Tibial nerve (tissue), 4 donors: Measurements from ENCODE around the gene NR4A3. TPM values are rescaled to one million over a fixed set of nuclear protein-coding genes. Genes with fewer than 3 reads are reported as not detected.

Experiments used
- DNase-seq, 2 donors: peaks; one replicate each; pipeline ENCODE4 v3.0.0-alpha.2; 2019; ENCODE audit warnings: low spot score in 2 of 2
- H3K27ac ChIP-seq, 4 donors: fragments of 200-600 bp; sonication (generic) in 3 of 4; one replicate each; pipeline ENCODE4 v1.5.1; 2017 to 2019; ENCODE audit warnings: mild to moderate bottlenecking in 1 of 4
- H3K27me3 ChIP-seq, 2 donors: fragments of 200-600 bp; sonication (generic) in 1 of 2; one replicate each; pipeline versions ENCODE4 v1.5.1 to v1.6.0; 2017 to 2019
- H3K36me3 ChIP-seq, 3 donors: fragments of 200-600 bp; sonication (generic); one replicate each; pipeline ENCODE4 v1.5.1; 2018 to 2019
- H3K4me1 ChIP-seq, 4 donors: fragments of 200-600 bp; sonication (generic) in 3 of 4; one replicate each; pipeline ENCODE4 v1.5.1; 2017 to 2019
- H3K4me3 ChIP-seq, 4 donors: fragments of 200-600 bp; sonication (generic) in 3 of 4; one replicate each; pipeline ENCODE4 v1.5.1; 2017 to 2019; ENCODE audit warnings: mild to moderate bottlenecking in 1 of 4, moderate library complexity in 1 of 4
- H3K9me3 ChIP-seq, 4 donors: fragments of 200-600 bp; sonication (generic) in 3 of 4; one replicate each; pipeline ENCODE4 v1.5.1; 2017 to 2019
- EP300 ChIP-seq, 2 donors: sonication (generic); formaldehyde crosslinking; IDR thresholded peaks; one replicate each; pipeline ENCODE4 v1.6.1; 2017; ENCODE audit warnings: antibody characterized with exemption in 2 of 2, mild to moderate bottlenecking in 1 of 2
- POLR2A ChIP-seq, 2 donors: fragments of 450-650 bp; IDR thresholded peaks; one replicate each; pipeline ENCODE4 v1.6.1; 2017; ENCODE audit warnings: antibody characterized with exemption in 2 of 2, mild to moderate bottlenecking in 2 of 2, moderate library complexity in 2 of 2
- WGBS, 2 donors: methylation state at CpG; one replicate each; pipeline ENCODE4 v1.1.5; 2018; 5-methylcytosine and 5-hydroxymethylcytosine counted together
- total RNA-seq, 4 donors: library from RNA; depleted of rRNA; stranded (reverse); fragments of >200 nt; gene quantifications; one replicate each; pipeline ENCODE4 v1.1.0, GENCODE V29; 2016
- TF ChIP-seq, protein P1 (sequence below), 5 experiments: fragments of 200-600 bp in 3 of 5; fragments of 450-650 bp in 2 of 5; sonication (generic) in 3 of 5; IDR thresholded peaks; one replicate each; pipeline ENCODE4 v1.5.1; 2016 to 2019; ENCODE audit warnings: antibody characterized with exemption in 5 of 5, mild to moderate bottlenecking in 3 of 5, moderate library complexity in 2 of 5

Gene NR4A3
- total RNA-seq, 4 donors from 2014 or later = 3.0 to 12.7 (median 4.8) TPM

DNA sequence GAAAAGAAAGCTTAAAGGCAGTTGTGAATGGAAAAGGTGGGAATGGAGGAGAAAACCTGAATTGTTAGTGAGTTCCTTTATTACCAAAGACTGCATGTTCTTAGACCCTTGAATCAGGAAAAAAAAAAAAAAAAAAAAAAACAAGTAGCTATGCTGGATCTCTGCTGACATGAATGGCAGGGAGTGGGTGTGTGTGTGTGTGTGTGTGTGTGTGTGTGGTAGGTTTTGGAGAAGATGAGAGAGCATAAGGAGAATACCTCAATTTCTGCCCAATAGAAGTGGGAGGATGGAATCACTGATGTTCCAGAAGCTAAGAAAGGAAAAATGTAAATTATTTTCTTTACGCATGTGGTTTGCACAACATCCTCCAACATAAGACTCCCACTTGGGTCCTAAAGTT is 25.5 kb upstream of the NR4A3 start:
- DNase-seq = no peak
- Histone ChIP-seq H3K4me1 (no peaks in the 10 kb centered on the region), H3K36me3 (peaks cover 0 to 11% (median 0%) of the 10 kb centered on the region in 3 donors), H3K9me3 (no peaks in the 10 kb centered on the region), H3K4me3 (no peak overlapping the region), H3K27me3 (no peaks in the 10 kb centered on the region), H3K27ac (no peak overlapping the region)
- TF ChIP-seq EP300 (IDR thresholded peaks at IDR 0.05) (no peak), POLR2A (IDR thresholded peaks at IDR 0.05) (no peak)
- TF ChIP-seq, protein P1, sequence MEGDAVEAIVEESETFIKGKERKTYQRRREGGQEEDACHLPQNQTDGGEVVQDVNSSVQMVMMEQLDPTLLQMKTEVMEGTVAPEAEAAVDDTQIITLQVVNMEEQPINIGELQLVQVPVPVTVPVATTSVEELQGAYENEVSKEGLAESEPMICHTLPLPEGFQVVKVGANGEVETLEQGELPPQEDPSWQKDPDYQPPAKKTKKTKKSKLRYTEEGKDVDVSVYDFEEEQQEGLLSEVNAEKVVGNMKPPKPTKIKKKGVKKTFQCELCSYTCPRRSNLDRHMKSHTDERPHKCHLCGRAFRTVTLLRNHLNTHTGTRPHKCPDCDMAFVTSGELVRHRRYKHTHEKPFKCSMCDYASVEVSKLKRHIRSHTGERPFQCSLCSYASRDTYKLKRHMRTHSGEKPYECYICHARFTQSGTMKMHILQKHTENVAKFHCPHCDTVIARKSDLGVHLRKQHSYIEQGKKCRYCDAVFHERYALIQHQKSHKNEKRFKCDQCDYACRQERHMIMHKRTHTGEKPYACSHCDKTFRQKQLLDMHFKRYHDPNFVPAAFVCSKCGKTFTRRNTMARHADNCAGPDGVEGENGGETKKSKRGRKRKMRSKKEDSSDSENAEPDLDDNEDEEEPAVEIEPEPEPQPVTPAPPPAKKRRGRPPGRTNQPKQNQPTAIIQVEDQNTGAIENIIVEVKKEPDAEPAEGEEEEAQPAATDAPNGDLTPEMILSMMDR (IDR thresholded peaks at IDR 0.05) = no peak
- WGBS, 2 donors = 86 to 92% methylated on average over 1 of the region's 1 CpG

- Histone ChIP-seq H3K4me1 (no peaks in the 10 kb centered on the region), H3K36me3 (peaks cover 0 to 19% (median 0%) of the 10 kb centered on the region in 3 donors), H3K9me3 (no peaks in the 10 kb centered on the region), H3K27ac (no peak overlapping the region), H3K27me3 (no peaks in the 10 kb centered on the region), H3K4me3 (no peak overlapping the region)
- TF ChIP-seq EP300 (IDR thresholded peaks at IDR 0.05) (no peak), POLR2A (IDR thresholded peaks at IDR 0.05) (no peak)
- TF ChIP-seq, protein P1 (IDR thresholded peaks at IDR 0.05) = no peak
- DNase-seq = no peak
- 95 to 97% methylated on average over 3 of the region's 3 CpGs for WGBS, 2 donors
Measured at GRCh38 chr9:99801775-99802174, 19.9 kb upstream of the NR4A3 start.

GRCh38 chr9:99803694-99804093 is 18.0 kb upstream of the NR4A3 start:
- no peak for DNase-seq
- Histone ChIP-seq H3K36me3 (peaks cover 0 to 19% (median 0%) of the 10 kb centered on the region in 3 donors), H3K27ac (no peak overlapping the region), H3K27me3 (no peaks in the 10 kb centered on the region), H3K4me3 (no peak overlapping the region), H3K4me1 (no peaks in the 10 kb centered on the region), H3K9me3 (no peaks in the 10 kb centered on the region)
- 57 to 69% methylated on average over 2 of the region's 2 CpGs for WGBS, 2 donors
- TF ChIP-seq POLR2A (IDR thresholded peaks at IDR 0.05) = no peak
- TF ChIP-seq, protein P1 (IDR thresholded peaks at IDR 0.05) = no peak
- TF ChIP-seq EP300 (IDR thresholded peaks at IDR 0.05) = no peak

- DNase-seq = peak in 1 of 2 donors; percentile 81
- WGBS, 2 donors = 27 to 30% methylated on average over 4 of the region's 4 CpGs
- Histone ChIP-seq H3K4me1 (no peaks in the 10 kb centered on the region), H3K4me3 (no peak overlapping the region), H3K9me3 (no peaks in the 10 kb centered on the region), H3K27me3 (no peaks in the 10 kb centered on the region), H3K27ac (peak overlapping the region in 1 of 4 donors; percentile 47), H3K36me3 (peaks cover 0 to 11% (median 0%) of the 10 kb centered on the region in 3 donors)
- peak in 1 of 2 donors; percentile 28 for TF ChIP-seq EP300 (IDR thresholded peaks at IDR 0.05)
- TF ChIP-seq, protein P1 (IDR thresholded peaks at IDR 0.05) = peak; percentile 53 to 87 (median 69)
- no peak for TF ChIP-seq POLR2A (IDR thresholded peaks at IDR 0.05)
Measured at GRCh38 chr9:99807276-99807852, 14.3 kb upstream of the NR4A3 start.

- H3K36me3 ChIP-seq = peaks cover 0 to 10% (median 0%) of the 10 kb centered on the region in 3 donors
- H3K4me1 ChIP-seq = no peaks in the 10 kb centered on the region
- peak overlapping the region in 1 of 4 donors; percentile 47 for H3K27ac ChIP-seq
- H3K27me3 ChIP-seq = no peaks in the 10 kb centered on the region
- no peaks in the 10 kb centered on the region for H3K9me3 ChIP-seq
- no peak overlapping the region for H3K4me3 ChIP-seq
- TF ChIP-seq, protein P1 (IDR thresholded peaks at IDR 0.05) = no peak
- TF ChIP-seq POLR2A (IDR thresholded peaks at IDR 0.05) (no peak), EP300 (IDR thresholded peaks at IDR 0.05) (no peak)
- no peak for DNase-seq
Measured at GRCh38 chr9:99807956-99808355, 13.7 kb upstream of the NR4A3 start.
